Epithelial cell of proximal tubule (primary cell): ENCODE data around the gene C15orf39. TPM values are rescaled to one million over a fixed set of nuclear protein-coding genes. Genes with fewer than 3 reads are reported as not detected.

Experiments used
- DNase-seq: peaks from one replicate; pipeline ENCODE4 v3.0.0-alpha.2; 2011; ENCODE audit warnings: low read depth
- H3K4me3 ChIP-seq: 2 replicates; pipeline ENCODE4 v1.5.1; 2011; ENCODE audit warnings: low read depth, mild to moderate bottlenecking, low read length
- total RNA-seq: library from RNA; depleted of rRNA; stranded (reverse); fragments of >200 nt; gene quantifications from 2 replicates; pipeline ENCODE4 v1.2.3, GENCODE V29; 2015
- TF ChIP-seq, protein P1 (sequence below): conservative IDR thresholded peaks from 2 replicates; pipeline ENCODE4 v1.5.1; 2012; ENCODE audit warnings: low read depth, mild to moderate bottlenecking, low read length

The C15orf39 gene
- total RNA-seq, 1 donor from 2014 or later, result 9.6 TPM

DNA sequence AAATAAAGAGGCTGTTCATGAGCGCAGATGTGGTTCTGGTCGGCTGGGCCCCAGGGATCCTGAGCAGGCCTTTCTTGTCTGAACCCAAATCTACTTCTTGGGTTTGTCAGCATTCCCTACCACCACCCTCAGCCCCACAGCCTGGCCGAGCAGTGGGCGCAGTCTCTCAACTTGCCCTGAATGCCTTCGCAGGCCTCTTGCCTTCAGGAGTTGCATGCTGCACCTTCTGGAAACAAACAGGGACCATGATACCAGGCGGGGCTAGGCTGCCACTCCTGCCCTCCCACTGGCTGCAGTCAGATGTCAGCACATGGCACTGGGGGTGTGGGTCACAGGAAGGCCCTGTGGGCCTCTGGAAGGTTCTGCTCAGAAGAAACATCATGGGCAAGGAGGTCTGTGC is 13.2 kb upstream of the C15orf39 start:
- TF ChIP-seq, protein P1, sequence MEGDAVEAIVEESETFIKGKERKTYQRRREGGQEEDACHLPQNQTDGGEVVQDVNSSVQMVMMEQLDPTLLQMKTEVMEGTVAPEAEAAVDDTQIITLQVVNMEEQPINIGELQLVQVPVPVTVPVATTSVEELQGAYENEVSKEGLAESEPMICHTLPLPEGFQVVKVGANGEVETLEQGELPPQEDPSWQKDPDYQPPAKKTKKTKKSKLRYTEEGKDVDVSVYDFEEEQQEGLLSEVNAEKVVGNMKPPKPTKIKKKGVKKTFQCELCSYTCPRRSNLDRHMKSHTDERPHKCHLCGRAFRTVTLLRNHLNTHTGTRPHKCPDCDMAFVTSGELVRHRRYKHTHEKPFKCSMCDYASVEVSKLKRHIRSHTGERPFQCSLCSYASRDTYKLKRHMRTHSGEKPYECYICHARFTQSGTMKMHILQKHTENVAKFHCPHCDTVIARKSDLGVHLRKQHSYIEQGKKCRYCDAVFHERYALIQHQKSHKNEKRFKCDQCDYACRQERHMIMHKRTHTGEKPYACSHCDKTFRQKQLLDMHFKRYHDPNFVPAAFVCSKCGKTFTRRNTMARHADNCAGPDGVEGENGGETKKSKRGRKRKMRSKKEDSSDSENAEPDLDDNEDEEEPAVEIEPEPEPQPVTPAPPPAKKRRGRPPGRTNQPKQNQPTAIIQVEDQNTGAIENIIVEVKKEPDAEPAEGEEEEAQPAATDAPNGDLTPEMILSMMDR, result no peak
- H3K4me3 ChIP-seq, result no peak overlapping the region
- no peak for DNase-seq

DNA sequence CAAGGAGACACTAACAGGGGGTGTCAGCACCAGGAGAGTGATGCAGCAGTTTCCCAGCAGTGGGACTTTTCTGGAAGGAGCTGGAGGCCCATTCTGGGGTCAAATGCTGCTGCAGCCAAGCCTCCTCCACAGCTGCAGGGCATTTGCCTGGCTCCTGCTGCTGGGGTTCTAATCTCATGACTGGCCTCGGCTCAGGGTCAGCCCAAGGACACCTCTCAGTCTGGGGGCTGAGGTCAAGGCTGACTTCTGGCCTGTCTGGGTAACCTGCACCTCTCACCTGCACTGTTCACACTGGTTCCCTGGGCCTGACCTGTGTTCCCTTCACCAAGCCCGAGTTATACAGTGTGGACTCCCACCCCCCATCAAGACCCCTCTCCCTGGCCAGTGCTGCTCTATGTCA is 10.4 kb upstream of the C15orf39 start:
- no peak overlapping the region for H3K4me3 ChIP-seq
- no peak for DNase-seq
- TF ChIP-seq, protein P1, result no peak

DNA sequence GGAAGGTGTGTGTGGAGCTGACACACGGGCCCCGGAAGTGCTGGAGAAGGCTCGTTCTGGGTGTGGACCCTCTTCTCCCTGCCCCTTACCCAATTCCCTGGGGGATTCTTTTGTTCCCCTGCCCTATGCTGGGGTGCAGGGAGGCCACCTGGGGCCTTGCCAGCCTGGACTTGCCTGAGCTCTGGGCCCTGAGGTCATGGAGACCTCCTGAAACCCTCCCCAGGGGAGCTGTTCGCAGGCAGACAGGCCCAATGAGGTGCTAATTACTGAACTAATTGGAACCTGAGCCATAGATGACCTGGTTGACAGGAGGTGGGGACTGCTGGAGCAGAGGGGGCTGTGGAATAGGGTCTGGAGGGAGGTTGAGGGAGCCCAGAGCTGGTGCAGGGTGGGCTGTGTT is 9.4 kb upstream of the C15orf39 start:
- no peak for DNase-seq
- TF ChIP-seq, protein P1, result no peak
- H3K4me3 ChIP-seq, result no peak overlapping the region

DNA sequence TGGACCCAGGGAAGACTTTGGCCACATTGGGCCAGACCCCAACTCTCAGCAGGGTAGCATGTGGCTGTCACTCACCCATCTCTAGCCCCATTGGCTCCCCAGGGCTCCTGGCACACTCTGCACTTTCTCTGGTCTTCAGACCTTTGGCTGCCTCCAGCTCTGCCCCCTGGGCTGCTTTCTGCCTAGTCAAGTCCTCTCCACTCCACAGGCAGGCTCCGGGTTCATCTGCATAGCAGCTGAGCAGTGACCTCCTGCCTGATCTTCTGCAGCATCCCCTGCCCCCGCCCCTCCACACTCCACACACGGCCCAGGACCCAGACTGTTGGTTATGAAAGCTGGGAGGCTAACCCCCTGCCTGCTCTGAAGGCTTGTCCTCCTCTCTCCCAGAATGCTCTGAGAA is 8.4 kb upstream of the C15orf39 start:
- TF ChIP-seq, protein P1, result no peak

DNA sequence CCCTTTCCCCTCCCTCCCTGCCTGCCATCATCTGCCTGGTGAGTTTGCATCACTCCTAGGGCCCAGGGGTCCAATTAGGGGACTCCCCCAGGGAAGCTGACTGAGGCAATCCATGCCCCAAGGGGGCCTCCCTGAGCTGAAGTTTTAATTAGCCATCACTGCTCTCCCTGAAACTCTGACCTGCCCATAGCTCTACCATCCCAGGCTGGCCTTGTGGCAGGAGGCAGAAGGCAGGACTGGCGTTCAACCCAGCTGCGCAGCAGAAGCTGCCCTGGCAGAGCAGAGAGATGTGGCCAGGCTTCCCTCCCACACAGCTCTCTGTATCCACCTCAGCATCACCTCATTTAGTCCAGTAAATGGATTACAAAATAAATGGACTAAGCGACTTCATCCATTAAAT is 7.7 kb upstream of the C15orf39 start:
- DNase-seq, result no peak
- H3K4me3 ChIP-seq, result no peak overlapping the region
- TF ChIP-seq, protein P1, result no peak

More for the DNA sequence above, 8.4 kb upstream of the C15orf39 start:
- DNase-seq, result no peak
- no peak overlapping the region for H3K4me3 ChIP-seq

DNA sequence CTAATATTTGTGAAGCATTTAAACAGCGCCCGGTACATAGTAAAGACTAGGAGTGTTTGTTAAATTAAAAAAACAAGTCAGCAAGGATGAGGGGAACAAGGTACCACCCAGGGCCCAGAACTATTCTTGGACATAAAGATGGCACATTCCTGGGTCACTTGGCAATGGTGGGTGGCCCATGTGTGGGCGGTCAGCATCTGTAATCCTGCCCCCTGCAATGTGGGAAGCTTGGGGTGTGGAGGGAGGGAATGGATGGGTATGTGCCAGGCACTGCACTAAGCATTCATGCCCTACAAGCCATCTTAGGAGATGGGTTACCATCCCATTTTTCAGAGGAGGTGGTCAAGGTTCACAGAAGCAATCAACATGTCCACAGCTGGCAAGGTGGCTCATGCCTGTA is 7.3 kb upstream of the C15orf39 start:
- TF ChIP-seq, protein P1, result no peak
- DNase-seq, result no peak
- no peak overlapping the region for H3K4me3 ChIP-seq

DNA sequence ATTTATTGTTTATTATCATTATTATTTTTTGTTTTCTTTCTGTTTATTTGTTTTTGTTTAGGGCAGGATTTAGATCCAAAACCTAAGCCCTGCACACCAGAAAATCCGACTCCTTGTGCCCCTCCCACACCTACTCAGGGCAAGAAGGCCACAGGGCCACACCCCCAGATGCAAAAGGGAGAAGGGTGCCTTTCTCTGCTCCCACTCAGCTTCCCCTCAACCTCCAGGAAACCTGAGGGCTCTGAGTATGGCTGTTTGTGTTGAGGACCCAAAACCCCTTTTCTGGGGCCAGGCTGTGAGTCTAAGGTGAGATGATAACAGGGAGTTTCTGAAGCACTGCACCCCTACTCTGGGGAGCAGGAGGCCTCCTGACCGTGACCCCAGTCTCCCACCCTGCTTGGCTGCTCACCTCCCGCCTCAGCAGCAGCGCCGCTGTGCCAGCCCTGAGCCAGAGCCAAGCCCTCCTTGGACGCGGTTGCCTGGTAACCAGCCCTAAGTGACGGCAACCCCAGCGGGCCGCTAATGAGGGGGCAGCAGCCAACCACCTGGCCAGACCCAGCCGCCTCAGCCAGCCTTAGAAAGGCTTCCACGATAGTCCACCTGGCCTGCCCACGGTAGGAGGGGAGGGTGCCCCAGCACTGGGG is 6.4 kb upstream of the C15orf39 start:
- TF ChIP-seq, protein P1, result no peak
- no peak overlapping the region for H3K4me3 ChIP-seq
- no peak for DNase-seq
